SH-SY5Y (cell line): ENCODE measurements around the gene LAMC2.

Source experiments
- GATA2 ChIP-seq: IDR thresholded peaks from 2 replicates; pipeline ENCODE4 v1.6.1; 2011; ENCODE audit warnings: mild to moderate bottlenecking, low read depth, low read length
- GATA3 ChIP-seq: IDR thresholded peaks from 2 replicates; pipeline ENCODE4 v1.6.1; 2011; ENCODE audit warnings: low read depth, mild to moderate bottlenecking, low read length, moderate library complexity

GRCh38 chr1:183163316-183163715 lies 22.7 kb upstream of the LAMC2 start:
- TF ChIP-seq GATA2, result no peak
- no peak for TF ChIP-seq GATA3
